Endothelial cell of umbilical vein (primary cell): Measurements from ENCODE around the gene PRSS33. TPM values are rescaled to one million over a fixed set of nuclear protein-coding genes. Genes with fewer than 3 reads are reported as not detected.

ENCODE experiments used
- BruUV-seq: library from RNA; stranded (reverse); fragments of 400-500 nt; replicated peaks from 2 replicates; lab custom pipeline; 2021; lab: Mats Ljungman, UMichigan
- CTCF ChIA-PET: fragments of 300-600, 350-600 bp; sonication (Branson Sonifier 250); formaldehyde crosslinking; loops from one replicate; lab custom pipeline; 2021; ENCODE audit warnings: antibody characterized with exemption, inconsistent platforms; lab: Charles Lee
- POLR2A ChIA-PET: fragments of 300-600, 350-600 bp; sonication (Branson Sonifier 250); formaldehyde crosslinking; loops from one replicate; lab custom pipeline; 2021; ENCODE audit warnings: antibody characterized with exemption, inconsistent platforms; lab: Charles Lee
- DNase-seq: peaks from one replicate; pipeline ENCODE4 v3.0.0-alpha.2; 2011; ENCODE audit warnings: low read depth, low spot score
- FAIRE-seq: peaks from 2 replicates; lab custom pipeline; 2011; peaks lifted over from hg19 to GRCh38; lab: Jason Lieb, UNC
- H2AFZ ChIP-seq: 2 replicates; pipeline ENCODE4 v1.6.0; 2012; ENCODE audit warnings: low read depth, low read length, control low read depth, inconsistent platforms
- H3K27ac ChIP-seq: 2 replicates; pipeline ENCODE4 v1.5.1; 2011; ENCODE audit warnings: low read depth, mild to moderate bottlenecking, control low read depth, low read length, moderate library complexity; ENCODE audit not compliant: insufficient read depth
- H3K27me3 ChIP-seq, 2 experiments: 2 replicates each; pipeline versions ENCODE4 v1.6.0 to v1.6.1; 2011; ENCODE audit warnings: low read length in 2 of 2, mixed read lengths in 1 of 2; ENCODE audit not compliant: control insufficient read depth in 2 of 2, insufficient read depth in 2 of 2
- H3K36me3 ChIP-seq, 2 experiments: 2 replicates in 1 of 2; 3 replicates in 1 of 2; pipeline ENCODE4 v1.5.1; 2011; ENCODE audit warnings: low read length in 2 of 2, mild to moderate bottlenecking in 1 of 2, moderate library complexity in 1 of 2; ENCODE audit not compliant: control insufficient read depth in 2 of 2, insufficient read depth in 2 of 2; ENCODE audit errors: extremely low read depth in 1 of 2
- H3K4me1 ChIP-seq: 3 replicates; pipeline ENCODE4 v1.5.1; 2011; ENCODE audit warnings: mild to moderate bottlenecking, low read length; ENCODE audit not compliant: control insufficient read depth, insufficient read depth; ENCODE audit errors: extremely low read depth
- H3K4me2 ChIP-seq: 2 replicates; pipeline ENCODE4 v1.6.1; 2011; ENCODE audit warnings: low read length, control low read depth, mixed read lengths; ENCODE audit not compliant: insufficient read depth
- H3K4me3 ChIP-seq, 3 experiments: fragments of 200-600 bp in 1 of 3; sonication (generic), shearing (Covaris generic) in 1 of 3; replicated peaks in 1 of 3; 2 replicates each; pipeline ENCODE4 v1.5.1; 2011 to 2016; ENCODE audit warnings: control low read depth in 3 of 3, low read length in 3 of 3, mild to moderate bottlenecking in 2 of 3, inconsistent platforms in 1 of 3, low read depth in 1 of 3, moderate library complexity in 1 of 3; ENCODE audit not compliant: insufficient read depth in 1 of 3
- H3K79me2 ChIP-seq: 2 replicates; pipeline ENCODE4 v1.6.0; 2012; ENCODE audit warnings: low read length, inconsistent platforms; ENCODE audit not compliant: control insufficient read depth, insufficient read depth
- H3K9ac ChIP-seq: replicated peaks from 2 replicates; pipeline ENCODE3; 2011; ENCODE audit warnings: low read length, control low read depth; ENCODE audit not compliant: insufficient read depth; ENCODE audit errors: extremely low read depth
- H3K9me1 ChIP-seq: replicated peaks from 3 replicates; pipeline ENCODE4 v1.6.0; 2011; ENCODE audit warnings: mild to moderate bottlenecking, low read length; ENCODE audit not compliant: control insufficient read depth, insufficient read depth; ENCODE audit errors: extremely low read depth
- H3K9me3 ChIP-seq: replicated peaks from 2 replicates; pipeline ENCODE4 v1.5.1; 2012; ENCODE audit warnings: low read length, inconsistent platforms; ENCODE audit not compliant: control insufficient read depth, insufficient read depth
- H4K20me1 ChIP-seq: replicated peaks from 2 replicates; pipeline ENCODE3; 2011; ENCODE audit warnings: mild to moderate bottlenecking, low read length; ENCODE audit not compliant: control insufficient read depth, insufficient read depth; ENCODE audit errors: extremely low read depth
- CTCF ChIP-seq, 2 donors: IDR thresholded peaks; 1 replicate in 1 of 2; 2 replicates in 1 of 2; pipeline ENCODE4 v1.5.1; 2011; ENCODE audit warnings: low read length in 2 of 2, mild to moderate bottlenecking in 2 of 2, moderate library complexity in 2 of 2, control low read depth in 1 of 2, inconsistent platforms in 1 of 2, low read depth in 1 of 2; ENCODE audit not compliant: insufficient read depth in 1 of 2; ENCODE audit errors: extremely low read depth in 1 of 2
- EZH2 ChIP-seq: IDR thresholded peaks from 2 replicates; pipeline ENCODE4 v1.6.1; 2012; ENCODE audit warnings: borderline replicate concordance, low read depth, mild to moderate bottlenecking, moderate library complexity, low read length, inconsistent platforms; ENCODE audit not compliant: severe bottlenecking
- FOS ChIP-seq: IDR thresholded peaks from 2 replicates; pipeline ENCODE4 v1.6.1; 2011; ENCODE audit warnings: mild to moderate bottlenecking, low read length, moderate library complexity, borderline replicate concordance; ENCODE audit not compliant: insufficient read depth
- GATA2 ChIP-seq: IDR thresholded peaks from 2 replicates; pipeline ENCODE4 v1.7.0; 2011; ENCODE audit warnings: low read depth, mild to moderate bottlenecking, moderate library complexity, mixed read lengths, low read length; ENCODE audit not compliant: insufficient read length, insufficient read depth
- JUN ChIP-seq: IDR thresholded peaks from 2 replicates; pipeline ENCODE4 v1.6.1; 2011; ENCODE audit warnings: borderline replicate concordance, low read depth; ENCODE audit not compliant: insufficient read length, insufficient read depth
- MAX ChIP-seq: IDR thresholded peaks from 2 replicates; pipeline ENCODE4 v1.6.1; 2011; ENCODE audit not compliant: insufficient read depth, insufficient read length
- MYC ChIP-seq: IDR thresholded peaks from one replicate; pipeline ENCODE4 v1.6.1; 2011; ENCODE audit warnings: mild to moderate bottlenecking, low read depth, low read length
- POLR2A ChIP-seq: IDR thresholded peaks from 2 replicates; pipeline ENCODE4 v1.6.1; 2012; ENCODE audit warnings: low read depth, mild to moderate bottlenecking, control low read depth, low read length
- POLR2AphosphoS5 ChIP-seq: IDR thresholded peaks from 2 replicates; pipeline ENCODE4 v1.6.1; 2012; ENCODE audit warnings: low read depth, mild to moderate bottlenecking, control low read depth, low read length, moderate library complexity; ENCODE audit not compliant: insufficient read depth
- dilution Hi-C: fragments of 300-500 bp; cut with MboI; formaldehyde crosslinking; loops from one replicate; pipeline ENCODE4 v1.15.0; 2019; ENCODE audit warnings: low sequenced_read_pairs; ENCODE audit not compliant: extremely low pct_ligation_motif_present
- intact Hi-C: fragments of 100-400 bp; cut with micrococcal nuclease; formaldehyde crosslinking; loops from one replicate; pipeline ENCODE4 v1.10.0; 2022
- polyA plus RNA-seq, 4 experiments: library from polyadenylated mRNA; depleted of rRNA in 3 of 4; stranded (reverse) in 3 of 4; unstranded in 1 of 4; fragments of >200 nt; gene quantifications; 2 replicates each; pipeline versions ENCODE4 v1.2.1 to v1.2.3, GENCODE V29; 2011 to 2012; ENCODE audit warnings: missing spikeins in 1 of 4
- total RNA-seq: library from RNA; stranded (reverse); gene quantifications from 2 replicates; pipeline ENCODE4 v1.2.3, GENCODE V29; 2021

The PRSS33 gene
- total and polyA plus RNA-seq, 2 donors (not counting 3 experiments of a cell fraction or from before 2014, with no cell fraction given), result not detected

GRCh38 chr16:2775131-2775716, 12.1 kb downstream of the PRSS33 start:
- TF ChIP-seq FOS (no peak), POLR2A (no peak), CTCF (IDR thresholded peaks at IDR 0.05; ENCODE audit: extremely low read depth in 1 of 2, insufficient read depth in 1 of 2, low read depth in 1 of 2, low read length in 2 of 2) (no peak), POLR2AphosphoS5 (no peak), GATA2 (no peak), MAX (no peak), MYC (no peak), EZH2 (no peak), JUN (no peak)
- ChIA-PET POLR2A (no interaction called here), CTCF (interaction anchor here (1.1 to 4.5 kb wide), 3 partner anchors 64 to 152 kb away, joined by 3 to 20 read pairs (median 8); no protein-coding TSS in a partner anchor)
- Histone ChIP-seq H3K4me3 (no peak overlapping the region), H3K27me3 (no peaks in the 10 kb centered on the region), H3K79me2 (peaks cover 18% of the 10 kb centered on the region), H4K20me1 (no peaks in the 10 kb centered on the region), H3K4me2 (peak overlapping the region; percentile 82), H3K9me3 (no peaks in the 10 kb centered on the region), H3K9ac (no peak overlapping the region), H2AFZ (no peak overlapping the region), H3K27ac (no peak overlapping the region), H3K9me1 (no peaks in the 10 kb centered on the region), H3K36me3 (peaks cover 3 to 22% of the 10 kb centered on the region in 2 experiments), H3K4me1 (peaks cover 8% of the 10 kb centered on the region)
- no peak for FAIRE-seq
- dilution Hi-C loops (no loop called here), intact Hi-C loops (loop anchor here (5.0 to 10.0 kb wide), 3 partner anchors 60 to 142 kb away; partner anchors contain the start of genes KCTD5 and ZG16B)
- no TSS peak for BruUV-seq
- no peak for DNase-seq
